MM.1S (cell line): ENCODE data around the gene C1QTNF6.

Experiments used
- EZH2 ChIP-seq: fragments of 300-600 bp; sonication (generic); optimal IDR thresholded peaks from 2 replicates; pipeline ENCODE3; 2017; ENCODE audit warnings: low read depth, mild to moderate bottlenecking, antibody characterized with exemption, low read length, mixed read lengths
- TF ChIP-seq, protein P1 (sequence below): fragments of 300-600 bp; sonication (generic); IDR thresholded peaks from 2 replicates; pipeline ENCODE4 v1.5.1; 2016; ENCODE audit warnings: antibody characterized with exemption, low read length, mixed read lengths

DNA sequence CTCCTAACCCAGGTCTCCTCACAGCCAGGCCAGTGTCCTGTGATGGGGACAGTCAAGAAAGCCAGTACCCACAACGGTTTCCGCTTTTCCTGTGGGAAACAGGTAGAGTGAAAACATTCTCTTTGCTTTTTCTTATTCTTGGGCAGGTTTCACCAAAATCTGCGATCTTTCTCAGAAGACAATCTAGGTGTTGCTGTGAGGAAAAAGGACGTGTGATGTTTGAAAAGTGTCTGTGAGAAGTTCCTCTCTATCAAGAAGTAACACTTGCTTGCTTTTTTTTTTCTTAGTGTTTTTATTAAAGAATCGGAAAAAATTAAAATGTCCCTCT, 29.1 kb downstream of the C1QTNF6 start:
- TF ChIP-seq EZH2: no peak
- TF ChIP-seq, protein P1, sequence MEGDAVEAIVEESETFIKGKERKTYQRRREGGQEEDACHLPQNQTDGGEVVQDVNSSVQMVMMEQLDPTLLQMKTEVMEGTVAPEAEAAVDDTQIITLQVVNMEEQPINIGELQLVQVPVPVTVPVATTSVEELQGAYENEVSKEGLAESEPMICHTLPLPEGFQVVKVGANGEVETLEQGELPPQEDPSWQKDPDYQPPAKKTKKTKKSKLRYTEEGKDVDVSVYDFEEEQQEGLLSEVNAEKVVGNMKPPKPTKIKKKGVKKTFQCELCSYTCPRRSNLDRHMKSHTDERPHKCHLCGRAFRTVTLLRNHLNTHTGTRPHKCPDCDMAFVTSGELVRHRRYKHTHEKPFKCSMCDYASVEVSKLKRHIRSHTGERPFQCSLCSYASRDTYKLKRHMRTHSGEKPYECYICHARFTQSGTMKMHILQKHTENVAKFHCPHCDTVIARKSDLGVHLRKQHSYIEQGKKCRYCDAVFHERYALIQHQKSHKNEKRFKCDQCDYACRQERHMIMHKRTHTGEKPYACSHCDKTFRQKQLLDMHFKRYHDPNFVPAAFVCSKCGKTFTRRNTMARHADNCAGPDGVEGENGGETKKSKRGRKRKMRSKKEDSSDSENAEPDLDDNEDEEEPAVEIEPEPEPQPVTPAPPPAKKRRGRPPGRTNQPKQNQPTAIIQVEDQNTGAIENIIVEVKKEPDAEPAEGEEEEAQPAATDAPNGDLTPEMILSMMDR: no peak
